Occipital lobe (tissue), 2 donors: ENCODE results near the gene ATP6V0E2. TPM values are rescaled to one million over a fixed set of nuclear protein-coding genes. Genes with fewer than 3 reads are reported as not detected.
"Not testable (repeated sequence)": the region's sequence is repeated elsewhere in the genome, so short reads cannot be mapped to it uniquely, and the experiment has no call there.

ENCODE experiments used
- DNase-seq: peaks from one replicate; lab custom pipeline; 2025; lab: John Stamatoyannopoulos, UW
- total RNA-seq: library from RNA; depleted of rRNA; stranded (reverse); fragments of >200 nt; gene quantifications from one replicate; pipeline ENCODE4 v1.2.3, GENCODE V29; 2014

ATP6V0E2 gene
- total RNA-seq: 112 TPM

- peak; percentile 94 for DNase-seq
Observed at GRCh38 chr7:149873074-149873969, at the start of gene ATP6V0E2. Gene ATP6V0E2 (plus strand): TSS chr7:149873969. CDS start chr7:149874066, 97 bp downstream.

- DNase-seq: no peak
Observed at GRCh38 chr7:149824301-149824741, 49.4 kb upstream of the ATP6V0E2 start.

GRCh38 chr7:149824748-149825566, 48.8 kb upstream of the ATP6V0E2 start:
- DNase-seq: no peak

GRCh38 chr7:149825567-149826343, 48.0 kb upstream of the ATP6V0E2 start:
- DNase-seq: no peak

GRCh38 chr7:149826344-149827088, 47.3 kb upstream of the ATP6V0E2 start:
- DNase-seq: no peak

- no peak for DNase-seq
Observed at GRCh38 chr7:149827089-149827981, 46.4 kb upstream of the ATP6V0E2 start.

GRCh38 chr7:149828357-149829309, 45.1 kb upstream of the ATP6V0E2 start:
- DNase-seq: no peak

GRCh38 chr7:149830527-149830926, 43.2 kb upstream of the ATP6V0E2 start:
- DNase-seq: not testable (repeated sequence)

GRCh38 chr7:149830997-149831740, 42.6 kb upstream of the ATP6V0E2 start:
- no peak for DNase-seq

- DNase-seq: no peak
Observed at GRCh38 chr7:149831741-149832219, 42.0 kb upstream of the ATP6V0E2 start.

- DNase-seq: no peak
Observed at GRCh38 chr7:149832332-149833041, 41.3 kb upstream of the ATP6V0E2 start.

- DNase-seq: no peak
Observed at GRCh38 chr7:149833495-149834130, 40.2 kb upstream of the ATP6V0E2 start.

GRCh38 chr7:149834601-149835000, 39.2 kb upstream of the ATP6V0E2 start:
- DNase-seq: no peak

GRCh38 chr7:149836434-149836833, 37.3 kb upstream of the ATP6V0E2 start:
- no peak for DNase-seq

GRCh38 chr7:149837564-149838223, 36.1 kb upstream of the ATP6V0E2 start:
- no peak for DNase-seq
